M059J (cell line): ENCODE data around the gene SAMD11. TPM values are rescaled to one million over a fixed set of nuclear protein-coding genes. Genes with fewer than 3 reads are reported as not detected.
"Not testable (repeated sequence)": the region's sequence is repeated elsewhere in the genome, so short reads cannot be mapped to it uniquely, and the experiment has no call there.

ENCODE experiments used
- DNase-seq: peaks from one replicate; pipeline ENCODE4 v3.0.0-alpha.2; 2012; ENCODE audit warnings: low read depth
- total RNA-seq: library from RNA; depleted of rRNA; stranded (reverse); fragments of >200 nt; shearing (Covaris generic); gene quantifications from 2 replicates; pipeline ENCODE4 v1.2.3, GENCODE V29; 2014; rRNA removed

SAMD11 gene
- 30.5 and 59.8 TPM in 2 replicates for total RNA-seq

- DNase-seq = peak; percentile 82
Observed at GRCh38 chr1:923131-923990, at the start of gene SAMD11. SAMD11 (plus strand) TSS chr1:923923; CDS start chr1:924432, 509 bp downstream.

GRCh38 chr1:876428-877208 is 47.1 kb upstream of the SAMD11 start:
- not testable (repeated sequence) for DNase-seq

DNA sequence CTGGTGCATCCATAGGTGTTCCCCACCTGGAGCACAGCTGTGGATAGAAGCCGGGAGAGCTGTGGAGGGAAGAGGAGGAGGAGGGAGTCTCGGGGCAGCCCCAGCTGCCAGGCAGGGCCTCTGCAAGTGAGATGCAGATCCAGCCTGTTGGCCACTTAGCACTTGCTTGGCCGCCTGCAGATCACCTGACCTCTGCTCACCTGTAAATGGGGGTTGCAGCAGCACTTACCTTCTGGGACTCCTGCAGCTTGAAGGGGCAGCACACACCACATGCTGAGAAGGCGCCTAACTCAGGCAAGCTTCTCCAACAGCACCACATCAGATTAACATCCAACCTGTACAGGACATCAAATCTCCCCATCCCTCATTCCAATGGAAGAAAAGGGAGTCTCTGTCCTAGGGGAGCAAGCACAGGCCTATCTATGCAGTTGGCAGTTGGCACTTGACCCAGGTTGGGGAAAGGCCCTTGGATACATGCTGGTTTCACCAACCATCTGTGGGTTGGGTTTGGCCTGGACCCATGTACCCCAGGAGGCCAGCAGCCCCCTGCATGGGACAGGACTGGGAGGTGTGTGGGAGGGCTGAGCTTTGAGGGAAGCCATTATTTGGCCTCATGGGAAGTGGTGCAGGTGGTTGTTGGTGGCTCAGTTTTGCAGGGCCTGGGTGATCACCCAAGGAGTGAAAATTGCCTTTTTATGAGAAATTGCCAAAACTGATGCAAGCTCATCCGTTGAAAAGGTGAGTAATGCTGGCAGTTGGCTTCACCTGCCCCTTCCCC is 46.3 kb upstream of the SAMD11 start:
- DNase-seq = not testable (repeated sequence)

- not testable (repeated sequence) for DNase-seq
Observed at GRCh38 chr1:880511-880910, 43.2 kb upstream of the SAMD11 start.

DNA sequence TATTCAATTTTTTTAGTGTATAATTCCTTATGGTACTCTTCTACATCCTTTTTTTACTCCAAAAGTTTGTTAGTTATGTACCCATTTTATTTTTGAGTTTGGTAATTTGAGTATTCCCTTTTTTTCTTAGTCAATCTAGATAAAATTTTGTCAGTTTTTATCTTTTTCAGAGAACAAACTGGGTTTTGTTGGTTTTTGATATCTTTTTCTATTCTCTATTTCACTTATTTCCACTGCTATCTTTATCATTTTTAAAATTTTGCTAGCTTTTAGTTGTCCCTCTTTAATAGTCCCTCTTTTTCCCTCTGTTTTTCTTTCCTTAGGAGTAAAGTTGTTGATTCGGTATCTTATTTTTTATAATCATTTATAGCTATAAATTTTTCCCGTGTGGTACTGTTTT is 42.8 kb upstream of the SAMD11 start:
- not testable (repeated sequence) for DNase-seq

DNA sequence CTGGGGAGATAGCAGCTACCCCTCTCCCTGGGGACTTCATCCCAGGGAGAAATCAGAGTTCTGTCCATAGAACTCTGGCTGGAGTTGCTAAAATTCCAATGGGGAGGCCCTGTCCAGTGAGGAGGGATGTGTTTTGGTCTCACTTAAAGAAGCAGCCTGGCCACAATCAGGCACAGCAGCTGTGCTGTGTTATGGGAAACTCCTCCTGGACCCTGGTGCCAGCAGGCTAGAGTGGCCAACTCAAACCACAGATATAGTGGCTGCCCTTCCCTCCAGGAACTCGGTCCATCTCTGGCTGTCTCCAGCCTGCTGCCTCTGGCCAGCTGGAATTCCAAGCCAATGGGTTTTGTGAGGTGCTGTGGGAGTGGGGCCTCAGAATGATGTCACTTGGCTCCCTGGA is 37.4 kb upstream of the SAMD11 start:
- DNase-seq = no peak

DNA sequence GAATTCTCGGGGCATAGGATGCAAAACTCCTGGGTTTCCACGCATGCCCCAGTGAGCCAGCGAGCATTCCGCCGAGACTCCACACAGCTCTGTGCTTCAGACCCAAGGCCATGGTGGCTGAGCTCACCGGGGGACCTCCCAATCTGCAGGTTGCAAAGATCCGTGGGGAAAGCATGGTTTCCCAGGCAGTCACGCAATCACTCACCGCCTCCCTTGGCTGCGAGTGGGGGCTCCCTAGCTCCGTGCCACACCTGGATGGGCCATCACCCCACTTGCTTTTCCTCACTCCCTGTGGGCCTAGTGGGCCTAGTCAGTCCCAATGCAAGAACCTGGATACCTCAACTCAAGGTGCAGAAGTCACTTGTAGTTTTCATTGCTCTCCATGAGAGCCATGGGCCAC is 37.0 kb upstream of the SAMD11 start:
- no peak for DNase-seq

DNA sequence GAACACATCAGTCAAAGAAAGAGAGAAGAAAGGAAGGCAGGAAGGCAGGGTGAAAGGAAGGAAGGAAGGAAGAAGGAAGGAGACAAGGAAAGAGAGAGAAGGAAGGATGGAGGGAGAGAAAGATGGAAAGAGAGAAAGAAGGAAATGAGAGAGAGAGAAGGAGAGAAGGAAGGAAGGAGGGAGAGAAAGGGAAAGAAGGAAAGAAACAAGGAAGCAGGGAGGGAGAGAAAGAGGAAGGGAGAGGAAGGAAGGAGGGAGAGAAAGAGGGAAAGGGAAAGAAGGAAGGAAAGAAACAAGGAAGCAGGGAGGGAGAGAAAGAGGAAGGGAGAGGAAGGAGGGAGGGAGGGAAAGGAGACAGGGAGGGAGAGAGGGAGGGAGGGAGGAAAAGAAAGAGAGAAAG is 35.4 kb upstream of the SAMD11 start:
- DNase-seq = no peak

DNA sequence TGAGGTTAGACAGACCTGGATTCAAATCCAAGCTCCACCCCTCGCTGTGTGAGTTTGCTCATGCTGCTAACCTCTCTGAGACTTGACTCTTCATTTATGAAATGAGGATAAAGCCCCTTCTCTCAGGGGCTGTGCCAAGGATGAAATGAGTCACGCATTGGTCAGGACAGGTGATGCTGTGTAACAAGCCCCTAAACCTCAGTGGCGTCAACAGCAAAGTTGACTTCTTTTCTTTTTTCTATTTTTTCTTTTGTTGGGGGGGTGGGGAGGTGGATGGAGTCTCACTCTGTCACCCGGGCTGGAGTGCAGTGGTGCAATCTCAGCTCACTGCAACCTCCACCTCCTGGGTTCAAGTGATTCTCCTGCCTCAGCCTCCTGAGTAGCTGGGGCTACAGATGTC is 33.9 kb upstream of the SAMD11 start:
- DNase-seq = not testable (repeated sequence)

GRCh38 chr1:890234-890633 is 33.5 kb upstream of the SAMD11 start:
- not testable (repeated sequence) for DNase-seq

DNA sequence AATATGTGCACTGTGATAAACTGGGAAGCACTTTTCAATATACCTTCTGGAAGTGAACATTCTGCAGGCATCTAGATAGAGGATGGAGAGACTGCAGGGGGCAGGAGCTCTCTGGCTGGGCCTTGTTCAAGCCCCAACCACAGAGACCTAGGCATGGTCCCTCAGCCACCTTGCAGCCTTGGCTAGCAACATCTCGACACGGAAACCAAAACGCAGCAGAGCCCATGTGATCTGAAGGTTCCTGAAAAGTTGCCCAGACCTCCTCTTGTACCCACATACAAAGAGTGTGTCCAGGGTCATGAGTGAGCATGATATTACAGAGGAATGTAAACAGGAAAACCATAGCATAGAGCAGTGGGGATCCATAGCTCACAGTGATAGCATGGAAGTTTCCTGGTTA is 33.1 kb upstream of the SAMD11 start:
- peak; percentile 32 for DNase-seq

GRCh38 chr1:897226-897625 is 26.5 kb upstream of the SAMD11 start:
- no peak for DNase-seq

GRCh38 chr1:897951-898350 is 25.8 kb upstream of the SAMD11 start:
- not testable (repeated sequence) for DNase-seq

DNA sequence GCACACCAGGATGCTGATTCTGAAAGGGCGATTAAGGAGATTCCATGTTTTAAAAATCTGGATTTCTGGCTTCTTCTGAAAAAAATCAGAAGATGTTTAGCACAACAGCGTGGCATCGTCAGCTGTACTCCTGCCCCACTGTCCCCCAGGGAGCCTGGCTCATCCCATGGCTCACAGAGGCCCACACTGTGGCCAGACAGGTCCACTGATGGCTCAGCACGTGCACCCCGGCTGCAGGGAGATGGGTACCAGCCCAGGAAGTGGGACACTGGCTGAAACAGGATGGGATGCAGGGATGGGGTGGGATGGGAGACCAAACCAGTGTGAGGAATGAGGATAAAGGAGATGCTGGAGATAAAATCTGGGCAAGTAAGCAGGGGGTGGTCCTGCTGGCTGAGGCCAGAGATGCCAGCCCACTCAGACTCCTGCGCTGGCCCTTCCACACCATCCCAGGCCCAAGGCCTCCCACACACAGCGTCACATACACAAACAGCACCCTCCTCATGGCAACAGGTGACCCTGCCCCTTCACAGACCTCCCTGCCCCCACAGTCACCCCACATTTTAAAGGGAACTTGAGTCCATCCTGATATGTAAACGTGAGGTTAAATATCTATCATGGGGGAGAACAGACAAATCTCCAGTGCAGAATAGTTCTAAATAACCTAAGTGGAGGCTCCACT is 23.9 kb upstream of the SAMD11 start:
- no peak for DNase-seq

DNA sequence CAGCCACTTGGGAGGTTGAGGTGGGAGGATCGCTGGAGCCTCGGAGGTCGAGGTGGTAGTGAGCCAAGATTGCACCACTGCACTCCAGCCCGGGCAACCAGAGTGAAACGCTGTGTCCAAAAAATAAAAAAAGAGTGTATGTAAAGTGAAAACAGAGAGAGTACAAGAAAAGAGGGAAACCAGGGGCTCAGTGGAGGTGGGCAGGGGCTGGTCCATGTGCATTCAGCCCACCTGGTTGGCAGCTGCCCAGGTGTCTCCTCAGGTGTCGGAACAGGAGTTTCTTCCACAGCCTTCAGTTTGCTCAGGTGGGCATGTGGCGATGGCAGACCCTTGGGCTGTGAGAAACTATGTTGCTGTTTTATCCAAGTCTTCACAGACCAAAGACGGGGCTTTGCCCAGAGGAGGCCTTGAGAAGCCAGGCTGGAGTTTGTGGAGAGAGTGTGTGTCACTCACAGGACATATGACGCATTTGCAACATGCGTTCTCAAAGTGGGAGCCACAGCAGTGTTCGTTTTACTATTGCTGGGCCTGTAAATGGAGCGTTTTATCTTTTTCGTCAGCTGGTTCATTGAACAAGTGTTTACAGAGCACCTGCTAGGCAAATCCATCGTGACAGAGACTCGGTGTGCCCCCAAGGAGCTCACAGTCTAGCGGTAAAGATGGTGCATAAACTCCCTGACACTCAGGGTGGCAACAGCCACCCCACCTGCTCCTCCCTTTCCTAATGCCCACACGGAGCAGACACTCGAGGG is 22.4 kb upstream of the SAMD11 start:
- no peak for DNase-seq

GRCh38 chr1:902802-903201 is 20.9 kb upstream of the SAMD11 start:
- no peak for DNase-seq

DNA sequence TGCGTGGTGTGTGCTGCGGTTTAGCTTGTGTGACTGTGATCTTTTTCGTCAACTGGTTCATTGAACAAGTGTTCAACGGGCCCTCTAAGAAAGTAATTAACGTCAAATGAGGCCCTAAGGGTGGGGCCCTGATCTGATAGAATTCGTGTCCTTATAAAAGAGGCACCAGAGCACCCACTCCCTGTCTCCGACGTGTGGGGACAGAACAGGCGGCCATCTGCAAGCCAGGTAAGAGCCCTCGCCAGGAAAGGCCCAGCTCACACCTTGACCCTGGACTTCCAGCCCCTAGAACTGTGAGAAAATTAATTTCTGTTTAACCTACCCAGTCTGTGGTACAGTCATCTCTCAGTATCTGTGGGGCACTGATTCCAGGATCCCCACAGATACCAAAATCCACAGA is 20.4 kb upstream of the SAMD11 start:
- DNase-seq = no peak

GRCh38 chr1:903721-904271 is 19.9 kb upstream of the SAMD11 start:
- no peak for DNase-seq

DNA sequence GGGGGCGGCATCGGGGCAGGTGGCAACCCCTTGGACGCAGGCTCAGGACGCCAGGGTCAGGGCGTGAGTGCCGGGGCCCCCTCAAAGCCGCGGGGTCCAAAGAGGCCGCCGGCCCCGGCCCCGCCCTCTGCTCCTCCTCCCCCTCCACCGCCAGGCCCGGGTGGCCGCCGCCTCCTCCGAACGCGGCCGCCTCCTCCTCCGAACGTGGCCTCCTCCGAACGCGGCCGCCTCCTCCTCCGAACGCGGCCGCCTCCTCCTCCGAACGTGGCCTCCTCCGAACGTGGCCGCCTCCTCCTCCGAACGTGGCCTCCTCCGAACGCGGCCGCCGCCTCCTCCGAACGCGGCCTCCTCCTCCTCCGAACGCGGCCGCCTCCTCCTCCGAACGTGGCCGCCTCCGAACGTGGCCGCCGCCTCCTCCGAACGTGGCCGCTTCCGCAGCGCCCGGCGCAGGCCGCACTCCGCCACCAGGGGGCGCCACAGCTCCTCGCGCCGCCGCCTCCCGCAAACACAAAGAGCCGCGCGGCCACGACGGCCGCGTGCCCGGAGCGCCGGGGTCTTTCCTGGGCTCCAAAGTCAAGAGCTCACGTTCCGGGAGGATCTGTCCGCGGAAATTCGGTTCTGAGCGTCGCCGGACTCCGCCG is 19.3 kb upstream of the SAMD11 start:
- peak; percentile 77 for DNase-seq
